ENCODE data around the gene ARHGEF33.
A peak's percentile ranks its signal among the peaks of the same experiment; 100 is the strongest.

Gene ARHGEF33

DNA sequence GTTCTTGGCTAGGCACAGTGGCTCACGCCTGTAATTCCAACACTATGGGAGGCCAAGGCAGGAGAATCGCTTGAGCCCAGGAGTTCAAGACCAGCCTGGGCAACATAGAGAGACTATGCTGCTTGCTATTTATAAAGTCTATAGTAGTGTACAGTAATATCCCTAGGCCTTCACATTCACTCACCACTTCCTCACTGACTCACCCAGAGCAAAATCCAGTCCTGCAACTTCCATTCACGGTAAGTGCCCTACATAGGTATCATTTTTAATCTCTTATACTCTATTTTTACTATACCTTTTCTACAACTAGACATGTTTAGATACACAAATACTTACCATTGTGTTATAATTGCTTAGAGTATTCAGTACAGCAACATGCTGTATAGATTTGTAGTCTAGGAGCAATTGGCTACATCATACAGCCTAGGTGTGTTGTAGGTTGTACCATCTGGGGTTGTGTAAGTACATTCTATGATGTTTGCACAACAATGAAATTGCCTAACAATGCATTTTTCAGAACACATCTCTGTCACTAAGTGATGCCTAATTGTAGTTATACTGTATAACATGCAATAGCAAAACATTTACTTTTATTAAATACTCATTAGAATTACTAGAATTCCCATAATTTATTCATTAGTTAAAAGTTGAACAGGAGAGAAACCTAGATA lies 22.8 kb upstream of the ARHGEF33 start:
- H3K4me3 ChIP-seq (ENCODE audit: low read depth in 1 of 2, low read length in 1 of 2): no peak overlapping the region
- TF ChIP-seq CTCF (IDR thresholded peaks at IDR 0.05): no peak
- H3K36me3 ChIP-seq: no peaks in the 10 kb centered on the region
- H3K9me3 ChIP-seq: no peaks in the 10 kb centered on the region
- H3K4me1 ChIP-seq (ENCODE audit: control insufficient read depth in 1 of 2, insufficient read depth in 1 of 2, low read depth in 1 of 2, low read length in 1 of 2): no peaks in the 10 kb centered on the region
- no peak overlapping the region for H3K27ac ChIP-seq
- H3K27me3 ChIP-seq: no peaks in the 10 kb centered on the region

- no peaks in the 10 kb centered on the region for H3K9me3 ChIP-seq
- H3K27me3 ChIP-seq: no peaks in the 10 kb centered on the region
- no peak for TF ChIP-seq CTCF (IDR thresholded peaks at IDR 0.05)
- H3K27ac ChIP-seq: no peak overlapping the region
- peaks cover 10% of the 10 kb centered on the region in 2 experiments for H3K4me1 ChIP-seq (ENCODE audit: control insufficient read depth in 1 of 2, insufficient read depth in 1 of 2, low read depth in 1 of 2, low read length in 1 of 2)
- H3K4me3 ChIP-seq (ENCODE audit: low read depth in 1 of 2, low read length in 1 of 2): no peak overlapping the region
- no peaks in the 10 kb centered on the region for H3K36me3 ChIP-seq
These were observed 18.2 kb upstream of the ARHGEF33 start for GRCh38 chr2:38871432-38871831.

DNA sequence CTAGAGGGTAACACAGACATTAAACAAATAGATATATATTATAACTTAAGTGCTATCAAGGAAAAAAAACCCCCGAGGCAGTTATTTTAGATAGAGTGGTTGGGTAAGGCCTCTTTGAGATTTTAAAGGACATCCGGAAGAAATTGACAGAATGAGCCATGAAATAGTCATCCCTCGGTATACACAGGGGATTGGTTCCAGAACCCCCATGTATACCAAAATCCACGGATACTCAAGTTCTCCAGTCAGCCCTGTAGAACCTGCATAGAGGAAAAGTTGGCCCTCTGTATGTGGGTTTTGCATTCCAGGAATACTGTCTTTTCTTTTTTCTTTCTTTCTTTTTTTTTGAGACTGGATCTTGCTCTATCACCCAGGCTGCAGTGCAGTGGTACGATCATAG lies 15.9 kb upstream of the ARHGEF33 start:
- Histone ChIP-seq H3K27ac (no peak overlapping the region), H3K9me3 (no peaks in the 10 kb centered on the region), H3K4me3 (ENCODE audit: low read depth in 1 of 2, low read length in 1 of 2) (no peak overlapping the region), H3K4me1 (ENCODE audit: control insufficient read depth in 1 of 2, insufficient read depth in 1 of 2, low read depth in 1 of 2, low read length in 1 of 2) (peaks cover 10 to 11% of the 10 kb centered on the region in 2 experiments), H3K27me3 (no peaks in the 10 kb centered on the region), H3K36me3 (no peaks in the 10 kb centered on the region)
- no peak for TF ChIP-seq CTCF (IDR thresholded peaks at IDR 0.05)

GRCh38 chr2:38875227-38875575 lies 14.5 kb upstream of the ARHGEF33 start:
- H3K4me1 ChIP-seq (ENCODE audit: control insufficient read depth in 1 of 2, insufficient read depth in 1 of 2, low read depth in 1 of 2, low read length in 1 of 2): peaks cover 10 to 11% of the 10 kb centered on the region in 2 experiments
- no peaks in the 10 kb centered on the region for H3K9me3 ChIP-seq
- no peak overlapping the region for H3K27ac ChIP-seq
- H3K4me3 ChIP-seq (ENCODE audit: low read depth in 1 of 2, low read length in 1 of 2): peak overlapping the region; percentile 61 to 73
- TF ChIP-seq CTCF (IDR thresholded peaks at IDR 0.05): no peak
- no peaks in the 10 kb centered on the region for H3K27me3 ChIP-seq
- H3K36me3 ChIP-seq: no peaks in the 10 kb centered on the region

- TF ChIP-seq CTCF (IDR thresholded peaks at IDR 0.05): no peak
- Histone ChIP-seq H3K9me3 (no peaks in the 10 kb centered on the region), H3K27ac (no peak within 1 kb of the TSS), H3K4me1 (ENCODE audit: control insufficient read depth in 1 of 2, insufficient read depth in 1 of 2, low read depth in 1 of 2, low read length in 1 of 2) (peaks cover 10 to 11% of the 10 kb centered on the region in 2 experiments), H3K27me3 (no peaks in the 10 kb centered on the region), H3K4me3 (ENCODE audit: low read depth in 1 of 2, low read length in 1 of 2) (peak within 1 kb of the TSS; percentile 61 to 73), H3K36me3 (no peaks in the 10 kb centered on the region)
These were observed 13.9 kb upstream of the ARHGEF33 start, which contains the start of the genes DHX57 and MORN2 for GRCh38 chr2:38875576-38876367. Gene DHX57 (minus strand): TSS chr2:38875934. CDS start chr2:38868405, 7,529 bp downstream. Gene MORN2 (plus strand): TSS chr2:38875976.
